ENCODE data around the gene DVL2. TPM values are rescaled to one million over a fixed set of nuclear protein-coding genes. Genes with fewer than 3 reads are reported as not detected.
A peak's percentile ranks its signal among the peaks of the same experiment; 100 is the strongest.

DVL2 gene
- total RNA-seq, 1 donor from 2014 or later = 10.0 TPM

GRCh38 chr17:7177954-7178477 is 56.3 kb downstream of the DVL2 start:
- peak; percentile 90 for DNase-seq (ENCODE audit: low spot score)

GRCh38 chr17:7177191-7177953 is 56.9 kb downstream of the DVL2 start:
- ATAC-seq = peak; percentile 64
- peak; percentile 76 for DNase-seq (ENCODE audit: low spot score)

More at GRCh38 chr17:7177954-7178477, 56.3 kb downstream of the DVL2 start:
- ATAC-seq = peak; percentile 66

GRCh38 chr17:7176841-7177190 is 57.5 kb downstream of the DVL2 start:
- ATAC-seq = no peak
- no peak for DNase-seq (ENCODE audit: low spot score)

- ATAC-seq = no peak
- no peak for DNase-seq (ENCODE audit: low spot score)
Measured at GRCh38 chr17:7176107-7176840, 58.0 kb downstream of the DVL2 start.

Other genes starting within 250 kb of the DVL2 start
- gene ALOX12, start 238.5 kb downstream of the DVL2 start, total RNA-seq = not detected
- 83.9 TPM for gene RNASEK, start 221.9 kb downstream of the DVL2 start, total RNA-seq
- gene BCL6B, start 211.5 kb downstream of the DVL2 start, total RNA-seq = 1.7 TPM
- gene SLC16A13, start 198.5 kb downstream of the DVL2 start, total RNA-seq = 39.9 TPM
- 2.5 TPM for gene SLC16A11, start 190.4 kb downstream of the DVL2 start, total RNA-seq
- gene CLEC10A, start 154.3 kb downstream of the DVL2 start, total RNA-seq = 1.1 TPM
- 442 TPM for gene ASGR2, start 119.7 kb downstream of the DVL2 start, total RNA-seq
- 526 TPM for gene ASGR1, start 55.1 kb downstream of the DVL2 start, total RNA-seq
- 5.5 TPM for gene DLG4, start 14.7 kb downstream of the DVL2 start, total RNA-seq
- 1,044 TPM for gene ACADVL, start 14.6 kb downstream of the DVL2 start, total RNA-seq
- gene PHF23, start 4.9 kb upstream of the DVL2 start, total RNA-seq = 16.5 TPM
- 235 TPM for gene GABARAP, start 7.9 kb upstream of the DVL2 start, total RNA-seq
- gene CTDNEP1, start 17.2 kb upstream of the DVL2 start, total RNA-seq = 35.1 TPM
- 27.5 TPM for gene ELP5, start 17.7 kb upstream of the DVL2 start, total RNA-seq
- 20.5 TPM for gene CLDN7, start 28.0 kb upstream of the DVL2 start, total RNA-seq
- 0.48 TPM for gene SLC2A4, start 47.2 kb upstream of the DVL2 start, total RNA-seq
- 0.81 TPM for gene YBX2, start 60.1 kb upstream of the DVL2 start, total RNA-seq
- 242 TPM for gene EIF5A, start 73.1 kb upstream of the DVL2 start, total RNA-seq
- gene GPS2, start 80.8 kb upstream of the DVL2 start, total RNA-seq = 21.2 TPM
- gene NEURL4, start 94.8 kb upstream of the DVL2 start, total RNA-seq = 17.0 TPM
- 3.4 TPM for gene ACAP1, start 102.0 kb upstream of the DVL2 start, total RNA-seq
- gene KCTD11, start 117.6 kb upstream of the DVL2 start, total RNA-seq = 2.6 TPM
- not detected for gene TMEM95, start 120.6 kb upstream of the DVL2 start, total RNA-seq
- 5.2 TPM for gene TNK1, start 146.6 kb upstream of the DVL2 start, total RNA-seq
- 7.0 TPM for gene PLSCR3, start 160.0 kb upstream of the DVL2 start, total RNA-seq
- 80.1 TPM for gene TMEM256, start 169.6 kb upstream of the DVL2 start, total RNA-seq
- 3.9 TPM for gene NLGN2, start 173.3 kb upstream of the DVL2 start, total RNA-seq
- gene SPEM1, start 185.8 kb upstream of the DVL2 start, total RNA-seq = not detected
- gene SPEM2, start 191.1 kb upstream of the DVL2 start, total RNA-seq = not detected
- not detected for gene SPEM3, start 194.3 kb upstream of the DVL2 start, total RNA-seq
- 4.0 TPM for gene TMEM102, start 200.9 kb upstream of the DVL2 start, total RNA-seq
- gene FGF11, start 205.0 kb upstream of the DVL2 start, total RNA-seq = 0.86 TPM
- gene CHRNB1, start 210.5 kb upstream of the DVL2 start, total RNA-seq = 10.9 TPM
- gene ZBTB4, start 245.1 kb upstream of the DVL2 start, total RNA-seq = 7.9 TPM
- gene SLC35G6, start 246.9 kb upstream of the DVL2 start, total RNA-seq = not detected
- gene POLR2A, start 249.8 kb upstream of the DVL2 start, total RNA-seq = 55.9 TPM

Data from left lobe of liver (tissue), 2 donors.